GM19468 (cell line): Measurements from ENCODE around the gene PRPSAP1.

Experiments used
- ATAC-seq: cut with Tn5 transposase; IDR thresholded peaks from one replicate; pipeline ENCODE4 v1.9.1; 2021; ENCODE audit warnings: mild to moderate bottlenecking, moderate library complexity, moderate number of reproducible peaks; ENCODE audit not compliant: unreplicated experiment; ENCODE audit errors: extremely low read depth

Gene PRPSAP1

DNA sequence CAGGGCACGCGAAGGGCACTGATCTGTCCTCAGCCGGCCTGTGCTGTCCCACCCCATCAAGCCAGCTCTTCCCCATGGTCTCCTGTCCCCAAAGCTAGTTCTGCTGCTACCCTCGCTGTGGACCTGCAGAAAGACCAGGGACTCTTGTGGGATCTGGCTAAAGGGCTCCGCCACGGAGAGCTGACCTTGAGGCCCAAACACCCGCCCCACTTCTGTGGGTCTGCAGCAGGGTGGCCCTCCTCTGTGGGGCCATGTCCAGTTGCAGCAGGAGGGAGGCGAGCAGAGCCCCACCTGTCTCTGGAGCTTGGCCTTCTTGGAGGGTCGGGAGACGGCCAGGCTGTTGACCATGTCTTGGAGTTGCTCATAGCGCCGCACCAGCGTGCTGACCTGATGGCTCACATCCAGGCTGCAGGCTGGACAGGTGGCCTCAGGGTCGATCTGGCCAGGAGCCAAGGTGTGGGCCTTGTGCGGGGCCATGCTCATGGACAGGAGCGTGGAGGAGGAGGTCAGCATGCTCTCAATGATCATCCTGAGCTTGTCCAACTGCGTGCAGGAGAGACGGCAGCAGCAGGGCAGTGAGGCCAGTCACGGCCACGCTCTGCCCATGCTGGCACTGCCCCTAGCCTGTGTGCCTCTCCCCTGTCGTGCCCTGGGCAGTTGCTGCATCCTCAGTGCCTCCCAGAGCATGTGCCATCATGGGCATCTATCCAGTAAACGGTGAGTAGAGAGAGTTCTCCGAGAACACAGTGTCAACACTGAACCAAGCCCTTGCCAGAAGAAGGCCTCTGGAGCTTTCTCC lies 71.9 kb downstream of the PRPSAP1 start:
- ATAC-seq, result no peak

DNA sequence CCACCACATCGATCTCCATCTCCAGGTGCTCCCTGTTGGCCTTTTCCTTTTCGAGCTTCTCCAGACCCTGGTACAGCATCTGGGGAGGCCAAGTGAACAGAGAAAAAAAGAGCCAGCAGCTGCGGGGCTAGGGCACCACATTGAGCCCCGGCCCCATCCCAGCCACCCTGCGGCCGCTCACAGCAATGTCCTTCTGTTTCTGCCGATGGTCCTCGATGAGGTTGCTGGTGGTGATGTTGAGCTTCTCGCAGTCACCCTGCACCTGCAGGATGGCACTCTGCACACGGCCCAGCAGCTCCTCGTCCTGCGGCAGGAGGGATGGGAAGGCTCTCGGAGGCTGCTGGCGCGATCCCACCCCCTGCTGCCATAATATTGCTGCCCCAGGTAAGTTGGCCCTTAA lies 73.1 kb downstream of the PRPSAP1 start:
- ATAC-seq, result no peak

DNA sequence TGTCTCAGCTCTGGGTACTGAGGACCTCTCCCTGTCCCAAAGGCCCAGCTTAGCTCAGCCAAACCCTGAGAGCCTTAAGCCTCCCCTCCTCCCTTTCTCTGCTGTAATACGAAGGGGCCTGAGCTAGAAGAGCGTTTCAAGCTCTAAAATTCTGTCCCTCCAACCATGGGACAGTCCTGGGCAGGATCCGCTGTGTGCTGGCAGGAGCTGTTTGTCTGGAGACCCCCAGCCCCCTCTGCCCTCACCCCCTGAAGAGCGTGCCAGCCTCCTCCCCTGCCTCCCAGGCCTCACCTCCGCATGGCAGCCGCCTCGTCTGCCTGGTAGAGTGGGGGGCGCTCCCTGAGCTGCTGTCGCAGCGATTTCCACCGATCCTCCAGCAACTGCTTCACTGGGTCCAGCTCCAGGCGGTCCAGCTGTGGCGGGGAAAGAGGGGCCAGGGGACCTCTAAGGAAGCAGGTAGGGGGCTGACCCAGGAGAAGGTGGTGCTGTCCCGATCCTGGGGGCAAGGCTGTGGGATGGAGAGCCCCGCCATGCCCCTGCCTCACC lies 73.9 kb downstream of the PRPSAP1 start:
- no peak for ATAC-seq

DNA sequence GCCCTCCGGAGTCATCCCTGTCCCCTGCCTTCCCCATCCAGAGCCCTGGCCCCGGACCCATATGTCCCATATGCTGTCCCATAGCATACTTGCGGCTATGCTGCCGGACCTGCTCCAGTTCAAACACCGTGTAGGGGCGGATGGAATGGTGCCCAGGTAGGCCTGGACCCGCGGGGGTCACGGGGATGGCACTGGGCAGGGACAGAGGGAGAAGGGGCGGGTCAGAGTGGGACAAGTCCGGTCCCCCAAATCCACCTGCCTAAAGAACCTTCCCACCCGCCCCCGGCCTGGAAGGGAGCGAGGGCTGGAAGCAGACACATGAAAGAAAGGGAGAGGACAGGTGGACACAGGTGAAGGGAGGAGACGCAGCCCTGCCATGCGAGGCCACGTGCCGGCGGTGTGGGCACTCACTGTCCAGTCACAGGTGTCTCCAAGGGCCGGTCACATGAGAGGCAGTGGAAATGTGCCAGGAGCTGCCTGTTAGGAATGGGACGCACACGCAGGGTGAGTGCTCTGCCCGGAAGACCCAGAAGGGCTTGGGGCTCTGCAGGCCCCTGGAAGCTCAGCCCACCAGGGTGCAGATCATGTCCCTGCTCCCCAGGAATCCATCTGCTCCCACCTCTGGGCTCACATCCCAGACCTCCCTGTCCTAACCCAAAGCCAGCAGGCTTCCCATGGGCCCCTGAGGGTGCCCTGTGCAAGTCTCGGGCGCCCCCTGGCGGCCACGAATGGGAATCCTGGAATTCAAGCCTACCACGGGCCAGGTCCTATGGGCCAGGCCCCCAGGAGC lies 74.6 kb downstream of the PRPSAP1 start:
- ATAC-seq, result peak; percentile 70

DNA sequence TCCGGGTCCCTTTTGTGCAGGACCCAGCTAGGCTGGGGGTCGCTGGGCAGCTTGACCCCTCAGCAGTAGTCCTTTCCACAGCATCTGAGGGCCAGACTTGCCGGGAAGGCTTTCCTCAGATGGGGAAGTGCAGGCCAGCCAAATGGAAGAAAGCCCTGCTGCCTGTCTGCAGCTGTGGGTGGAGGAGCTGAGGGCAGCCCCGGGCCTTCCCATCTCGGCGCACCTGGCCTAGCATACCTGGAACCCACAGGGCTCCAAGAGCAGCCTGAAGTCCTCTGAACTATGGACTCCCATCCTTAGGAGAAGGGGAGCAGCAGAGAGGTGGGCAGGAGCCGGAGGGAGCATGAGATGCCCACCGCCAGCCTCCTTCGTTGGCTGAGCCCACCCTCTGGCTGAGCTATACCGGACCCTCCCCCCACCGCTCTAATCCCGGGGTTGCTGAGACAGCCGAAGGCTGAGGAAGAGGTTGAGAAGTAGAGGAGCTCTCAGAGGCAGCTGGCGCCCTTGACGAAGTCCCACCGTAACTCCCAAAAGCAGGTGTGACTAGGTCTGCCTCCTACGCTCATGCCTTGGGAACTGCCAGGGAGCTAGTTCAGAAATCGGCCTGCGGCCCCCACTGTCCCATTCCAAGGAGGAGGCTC lies 75.3 kb downstream of the PRPSAP1 start:
- no peak for ATAC-seq

DNA sequence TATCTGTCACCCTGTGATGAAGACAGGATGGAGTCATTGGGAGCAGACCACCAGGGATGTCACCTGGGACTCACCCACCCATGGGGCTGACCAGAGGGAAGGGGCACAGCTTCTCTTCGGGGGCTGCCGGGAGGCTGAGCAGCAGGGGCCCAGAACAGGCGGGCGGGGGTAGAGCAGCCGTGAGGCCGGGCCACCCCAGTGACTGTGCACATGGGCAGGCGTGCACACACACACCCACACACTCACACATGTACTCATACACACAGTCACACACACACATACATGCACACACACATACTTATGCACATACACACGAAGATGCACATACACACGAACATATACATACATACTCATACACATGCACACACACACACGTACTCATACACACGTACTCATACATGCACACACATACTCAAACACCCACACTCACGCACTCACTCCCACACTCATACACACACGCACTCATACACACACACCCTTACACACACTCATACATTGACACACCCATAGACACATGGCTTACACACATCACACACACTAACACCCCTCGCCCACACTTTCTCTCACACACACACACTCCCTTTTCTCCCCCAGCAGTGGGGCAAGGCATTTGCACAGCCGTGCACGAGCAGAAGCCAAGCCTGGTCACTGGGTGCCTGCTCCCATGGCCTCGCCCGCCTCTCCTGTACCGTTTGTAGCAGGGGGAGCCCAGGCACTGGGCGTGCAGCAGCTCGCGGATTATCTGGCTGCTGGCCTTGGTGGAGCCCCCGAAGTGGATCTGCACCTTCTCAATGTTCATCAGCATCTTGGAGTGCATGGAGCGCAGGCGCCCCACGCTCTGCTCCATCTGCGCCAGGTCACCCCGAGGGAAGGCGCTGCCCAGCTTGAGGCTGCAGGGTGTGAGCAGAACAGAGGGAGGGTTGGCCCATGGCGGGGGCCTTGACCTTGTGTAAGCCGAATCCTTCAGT lies 76.1 kb downstream of the PRPSAP1 start:
- no peak for ATAC-seq

DNA sequence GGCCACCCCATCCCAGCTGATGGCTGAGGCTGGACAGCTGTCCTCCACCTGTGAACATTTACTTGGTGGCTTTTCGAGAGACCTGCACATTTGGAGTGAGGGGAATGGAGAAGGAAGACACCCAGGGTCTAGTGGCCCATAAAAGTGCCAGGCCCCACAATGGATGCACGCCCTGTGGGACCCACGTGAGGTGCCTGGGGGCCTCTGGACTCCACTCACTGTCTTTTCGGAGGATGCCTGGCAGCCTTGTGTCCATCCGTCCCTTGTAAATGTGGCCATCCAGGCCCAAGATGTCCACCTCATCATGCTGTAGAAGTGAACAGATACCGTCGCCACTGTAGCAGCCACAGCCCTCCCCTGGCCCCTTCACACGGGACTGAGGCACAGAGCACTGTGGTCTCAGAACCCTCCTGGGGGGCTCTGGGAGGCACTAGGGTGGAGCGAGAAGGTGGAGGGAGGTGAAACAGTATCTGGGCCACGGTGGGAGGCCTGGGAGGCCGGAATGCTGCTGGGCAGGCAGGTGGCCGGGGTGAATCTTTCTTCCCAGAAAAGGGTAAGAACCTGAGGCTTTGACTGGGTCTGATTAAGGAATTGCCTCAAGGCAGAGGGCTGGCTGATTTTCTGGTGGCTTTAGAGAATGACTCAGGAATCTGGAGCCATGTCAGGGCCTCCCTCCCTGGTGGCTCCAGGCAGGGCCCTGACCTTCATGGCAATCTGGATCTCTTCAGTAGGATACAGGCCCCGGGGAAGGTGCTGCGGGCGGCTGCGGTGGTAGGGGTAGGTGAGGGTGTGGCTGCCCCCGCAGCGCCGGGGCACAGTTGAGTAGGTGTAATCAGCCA lies 77.0 kb downstream of the PRPSAP1 start:
- no peak for ATAC-seq

DNA sequence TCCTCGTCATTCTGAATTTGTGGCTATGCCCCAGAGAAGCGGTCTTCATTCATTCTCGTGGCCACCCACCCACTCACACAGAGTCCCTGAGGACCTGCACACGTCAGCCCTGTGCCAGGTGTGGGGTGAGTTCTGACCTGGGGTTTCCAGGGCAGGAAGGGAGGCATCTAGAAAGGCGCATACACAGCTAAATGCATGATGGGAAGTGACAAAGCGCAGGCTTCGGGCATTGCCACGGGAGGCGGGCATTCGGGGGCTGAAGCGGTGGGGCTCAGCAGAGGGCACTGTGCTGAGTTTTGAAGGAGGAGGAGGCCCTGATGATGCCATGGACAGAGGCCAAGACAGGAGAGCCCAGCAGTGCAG lies 77.7 kb downstream of the PRPSAP1 start:
- ATAC-seq, result no peak

DNA sequence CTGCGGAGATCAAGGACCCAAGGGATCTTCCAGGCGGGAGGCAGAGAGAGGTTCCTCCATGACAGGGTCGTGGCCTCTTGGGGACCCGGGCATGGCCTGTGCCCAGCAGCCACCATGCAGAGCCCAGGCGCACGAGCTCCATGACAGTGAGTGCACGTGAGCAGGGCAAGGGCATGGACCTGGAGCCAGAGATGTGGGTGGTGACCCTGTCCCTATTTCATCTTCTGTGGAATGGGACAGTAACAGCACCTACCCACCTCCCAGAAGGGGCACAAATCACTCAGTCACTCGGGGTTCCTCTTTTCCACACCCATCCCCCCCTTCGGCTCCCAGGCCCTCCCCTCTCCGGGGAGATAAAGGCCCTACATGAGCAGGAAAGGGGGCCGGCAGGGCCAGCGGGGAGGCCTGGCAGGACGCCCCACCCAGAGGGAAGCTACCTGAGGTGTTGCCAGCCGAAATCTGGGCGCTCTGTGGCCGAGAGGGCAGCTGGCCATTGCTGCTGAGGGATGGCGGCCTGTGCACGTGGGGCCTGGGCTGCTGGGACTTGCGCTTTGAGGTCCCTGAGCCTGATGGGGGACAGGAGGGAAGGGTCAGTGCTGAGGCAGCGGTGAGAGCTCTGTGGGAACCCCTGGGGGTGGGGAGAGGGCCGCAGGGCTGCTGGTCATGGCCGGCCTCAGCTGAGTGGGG lies 78.2 kb downstream of the PRPSAP1 start:
- no peak for ATAC-seq

DNA sequence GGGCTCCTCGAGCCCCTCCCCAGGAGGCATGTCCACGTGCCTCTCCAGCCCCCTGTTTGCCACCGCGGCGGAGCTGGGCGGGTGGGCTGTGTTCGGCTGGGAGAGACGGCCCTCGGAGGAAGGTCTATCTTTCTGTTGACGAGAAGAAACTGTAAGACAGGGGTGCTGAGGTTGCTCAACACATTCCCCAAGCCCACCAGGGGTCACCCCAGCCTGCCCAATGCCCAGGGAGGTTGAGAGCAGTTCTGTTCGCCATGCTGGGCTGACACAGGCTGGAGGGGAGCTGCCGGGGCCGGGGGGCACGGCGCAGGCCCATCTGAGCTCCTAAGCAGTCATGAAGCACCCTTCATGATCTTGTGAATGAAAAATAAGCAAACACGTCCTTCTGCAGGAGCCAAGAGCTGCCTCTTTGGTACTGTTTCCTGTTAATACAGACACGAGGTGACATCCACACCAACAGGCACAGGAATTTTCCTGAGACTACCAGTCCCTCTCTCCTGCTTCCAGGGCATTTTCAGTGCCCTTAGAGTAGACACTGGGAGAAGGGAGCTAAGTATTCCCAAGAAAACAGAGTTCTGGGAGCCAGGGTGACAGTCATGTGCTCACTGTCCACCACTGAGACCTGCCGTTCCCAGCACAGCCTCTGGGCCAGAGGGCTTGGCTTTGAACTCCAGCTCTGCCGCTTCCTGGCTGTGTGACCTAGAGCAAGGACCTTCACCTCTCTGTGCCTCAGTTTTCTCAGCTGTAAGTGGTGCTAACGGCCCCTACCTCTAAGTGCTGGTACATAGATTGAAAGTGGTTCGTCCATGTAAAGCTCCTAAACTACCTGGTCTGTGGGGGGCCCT lies 79.4 kb downstream of the PRPSAP1 start:
- no peak for ATAC-seq

DNA sequence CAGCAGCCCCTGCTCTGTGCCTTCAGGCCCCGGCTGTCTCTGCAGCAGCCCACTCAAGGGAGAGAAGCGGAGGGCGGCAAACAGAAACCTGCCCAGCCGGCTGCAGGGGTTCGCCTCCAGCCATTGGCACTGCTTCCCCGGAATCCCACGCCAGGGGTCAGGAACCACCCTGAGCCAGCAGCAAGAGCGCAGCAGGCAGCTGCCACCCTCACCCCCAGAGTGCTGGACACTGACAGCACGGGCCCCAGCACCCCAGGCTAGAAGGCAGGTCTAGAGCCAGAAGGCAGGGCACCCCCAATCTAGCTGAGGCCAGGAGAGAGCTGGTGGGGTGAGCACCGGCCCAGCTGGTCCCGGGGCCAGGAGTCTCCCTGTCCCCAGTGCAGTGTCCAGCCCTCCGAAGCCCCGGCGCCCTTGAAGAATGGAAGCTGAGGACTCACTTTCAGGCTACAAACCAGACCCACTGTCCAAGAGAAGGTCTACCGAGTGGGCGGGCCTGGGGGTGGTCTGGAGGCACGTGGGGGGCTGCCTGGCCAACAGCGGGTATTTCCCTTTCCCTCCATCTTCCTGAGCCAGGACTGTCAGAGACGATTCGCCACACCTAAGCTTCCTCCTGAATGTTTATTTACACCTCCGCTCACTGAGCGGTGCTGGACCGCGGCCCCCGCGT lies 80.1 kb downstream of the PRPSAP1 start:
- ATAC-seq, result no peak

DNA sequence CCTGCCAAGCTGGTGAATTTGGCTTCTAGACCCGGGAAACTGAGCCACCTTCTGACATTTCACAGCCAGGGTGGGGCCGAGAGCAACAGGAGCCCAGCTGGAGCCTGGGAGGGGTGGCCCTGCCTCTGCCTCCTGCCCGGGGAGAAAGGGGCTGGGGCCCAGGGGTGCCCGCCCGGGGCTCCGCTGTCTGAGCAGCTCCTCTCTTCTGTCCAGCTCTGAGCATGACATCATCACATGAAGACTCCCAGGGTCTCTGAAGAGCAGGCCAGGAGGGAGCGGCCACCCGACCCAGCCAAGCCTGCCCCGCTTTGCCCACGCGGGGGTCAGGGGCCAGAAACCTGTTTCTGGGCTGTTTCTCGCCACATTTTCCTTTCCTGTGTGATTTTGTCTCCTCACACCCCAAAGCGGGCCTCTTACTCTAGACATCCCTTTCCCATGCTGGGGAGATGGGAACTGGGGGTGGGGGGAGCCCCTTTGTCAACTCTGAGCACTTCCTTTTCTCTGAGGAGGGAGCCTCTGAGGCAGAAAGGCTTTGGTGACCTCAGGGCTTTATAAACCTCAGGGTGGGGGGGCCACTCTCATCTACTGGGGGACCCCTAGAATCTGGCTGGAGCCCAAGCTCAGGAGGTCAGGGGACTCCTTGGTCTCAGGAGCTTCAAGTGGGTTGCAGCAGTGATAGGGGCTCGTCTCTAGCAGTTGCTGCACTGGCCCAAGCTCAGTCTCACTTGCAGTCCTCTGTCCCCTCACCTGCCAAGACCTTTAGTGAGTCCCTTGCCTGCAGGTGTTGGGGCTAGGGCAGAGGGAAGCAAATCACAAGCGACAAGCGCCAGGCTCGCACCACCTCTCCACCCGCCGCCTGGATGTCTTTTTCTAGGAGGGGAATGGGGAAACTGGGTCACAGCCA lies 80.9 kb downstream of the PRPSAP1 start:
- no peak for ATAC-seq

DNA sequence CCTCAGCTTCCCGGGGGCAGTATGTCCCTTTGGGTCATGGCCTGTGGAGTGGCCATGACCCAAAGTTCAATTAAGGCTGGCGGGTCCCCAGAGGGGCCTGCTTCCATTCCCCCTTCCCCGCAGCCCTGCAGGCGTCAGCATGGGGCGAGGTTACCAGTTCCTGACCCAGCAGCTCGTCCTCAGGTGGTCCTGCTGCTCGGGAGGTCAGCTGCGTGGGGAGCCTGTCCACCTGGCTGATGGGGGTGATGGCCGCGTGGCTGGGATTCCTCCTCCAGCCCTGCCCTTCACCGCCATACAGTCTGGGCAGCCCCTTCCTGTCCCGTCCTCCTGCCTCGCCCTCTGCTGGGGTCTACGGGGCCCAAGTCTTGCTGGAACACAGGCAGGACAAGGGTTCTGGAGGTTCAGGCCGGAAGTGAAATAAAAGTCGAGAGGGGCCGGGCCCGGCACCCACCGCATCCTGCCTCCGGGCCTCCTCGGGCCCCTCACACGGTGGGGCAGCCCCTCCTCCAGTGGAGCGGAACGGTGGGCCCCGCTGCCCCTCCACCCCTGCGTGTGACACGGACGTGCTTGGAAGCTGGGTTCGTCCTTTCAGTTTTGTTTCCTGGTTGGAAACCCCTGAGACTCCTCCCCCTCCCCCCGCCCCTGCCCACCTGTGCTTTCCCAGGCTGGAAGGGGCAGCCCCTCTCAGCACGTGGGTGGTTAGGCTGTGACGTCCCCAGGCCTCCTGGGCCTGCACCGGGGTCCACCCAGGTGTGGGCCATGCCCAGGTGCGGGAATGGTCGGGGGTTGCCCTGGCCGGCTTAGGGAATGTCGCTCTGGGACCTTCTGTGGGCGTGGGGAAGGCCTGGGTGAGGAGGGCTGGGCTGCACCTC lies 81.8 kb downstream of the PRPSAP1 start:
- ATAC-seq, result peak; percentile 28

DNA sequence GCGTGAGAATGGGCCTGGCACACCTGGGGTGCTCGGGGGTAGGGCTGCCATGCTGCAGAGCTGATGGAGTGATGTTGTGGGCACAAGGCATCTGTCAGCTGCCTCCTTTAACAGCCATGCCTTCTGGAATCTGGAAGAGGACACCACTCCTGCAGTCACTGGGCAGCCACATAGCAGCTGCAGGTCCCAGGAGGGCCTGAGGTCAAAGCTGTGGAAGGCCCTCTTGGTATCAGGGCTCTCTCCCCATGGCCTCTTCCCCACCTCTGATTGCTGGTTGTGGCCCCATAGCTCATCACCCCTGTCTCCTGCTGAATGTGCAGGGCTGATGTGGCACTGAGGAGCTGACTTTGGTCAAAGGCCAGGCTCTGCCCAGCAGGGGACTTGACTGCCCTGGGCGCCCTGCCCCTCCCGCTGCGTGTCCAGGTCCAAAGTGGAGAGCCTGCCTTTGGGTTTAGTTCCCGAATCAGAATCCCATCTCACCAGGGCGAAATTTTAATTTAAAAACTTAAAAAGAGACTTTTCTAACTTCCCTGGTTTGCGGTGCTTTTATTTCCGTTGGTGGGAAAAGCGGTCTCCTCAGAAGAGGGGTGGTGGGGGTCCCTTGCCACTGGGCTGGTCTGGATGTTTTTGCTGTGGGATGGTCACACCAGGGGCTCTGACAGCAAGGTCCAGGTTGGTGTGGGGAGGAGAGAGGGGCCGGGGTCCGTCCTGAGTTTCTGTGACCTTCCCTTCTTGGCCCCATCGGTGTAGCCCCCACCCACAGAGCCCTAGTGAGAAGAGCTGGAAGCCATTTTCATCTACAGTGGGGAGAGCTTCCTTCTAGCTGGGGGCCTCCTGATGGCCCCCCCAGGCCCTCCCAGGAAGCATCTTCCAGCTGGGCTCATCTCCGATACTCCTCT lies 82.7 kb downstream of the PRPSAP1 start:
- no peak for ATAC-seq
